Stimulated activated naive CD8-positive, alpha-beta T cell treated with anti-CD3 and anti-CD28 coated beads, Interleukin-15, Interleukin-2, amounts not matched to agents 100 ng/mL and 50 ng/mL, for 24 hours (primary cell): ENCODE data around the gene VWC2L.

ENCODE experiments used
- H3K27ac Mint-ChIP-seq: one replicate; pipeline ENCODE4 v1.8.0; 2021; ENCODE audit warnings: mild to moderate bottlenecking, mixed read lengths
- H3K27me3 Mint-ChIP-seq: one replicate; pipeline ENCODE4 v1.8.0; 2021; ENCODE audit warnings: mixed read lengths
- H3K36me3 Mint-ChIP-seq: one replicate; pipeline ENCODE4 v1.8.0; 2021; ENCODE audit warnings: low read depth, mixed read lengths
- H3K4me1 Mint-ChIP-seq: one replicate; pipeline ENCODE4 v1.8.0; 2021; ENCODE audit warnings: low read depth, mixed read lengths
- H3K4me3 Mint-ChIP-seq: one replicate; pipeline ENCODE4 v1.8.0; 2021; ENCODE audit warnings: mild to moderate bottlenecking, mixed read lengths
- H3K9me3 Mint-ChIP-seq: one replicate; pipeline ENCODE4 v1.8.0; 2021; ENCODE audit warnings: mixed read lengths

Gene VWC2L

DNA sequence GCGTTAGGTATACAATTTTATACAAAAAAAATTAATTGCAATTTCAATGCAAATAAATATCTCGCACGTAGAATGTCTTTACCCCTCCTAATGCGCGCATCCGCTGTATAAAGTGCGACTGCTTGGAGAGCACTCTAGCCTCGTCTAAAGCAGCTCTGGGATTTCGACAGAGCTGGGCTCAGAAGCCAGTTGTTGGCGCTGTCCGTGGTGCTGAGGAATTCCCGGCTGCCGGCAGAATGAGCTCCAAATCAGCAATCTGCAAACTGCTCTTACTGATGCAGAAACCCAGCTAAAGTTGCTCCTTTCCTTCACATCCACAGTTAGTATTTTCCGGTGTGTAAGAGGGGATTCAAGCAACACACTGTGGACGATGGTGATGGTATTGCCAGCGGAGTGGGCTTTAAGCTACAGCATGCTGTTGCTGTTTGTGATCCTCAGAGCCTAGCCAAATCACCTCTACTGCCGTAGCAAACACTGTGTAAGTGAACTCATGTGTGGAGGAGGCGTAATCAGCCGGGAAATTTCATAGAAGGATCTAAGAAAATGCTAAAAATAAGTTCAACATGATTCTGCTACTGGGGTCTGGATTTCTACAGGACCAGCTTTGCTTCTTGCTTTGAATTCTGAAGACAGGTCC lies at the start of gene VWC2L:
Gene VWC2L (plus strand): TSS at position 137 of the 637 bp plus-strand sequence. CDS start 3,140 bp downstream, outside the sequence.
- H3K4me1 Mint-ChIP-seq = no peaks in the 10 kb centered on the region
- H3K4me3 Mint-ChIP-seq = no peak within 1 kb of the TSS
- no peaks in the 10 kb centered on the region for H3K9me3 Mint-ChIP-seq
- no peaks in the 10 kb centered on the region for H3K36me3 Mint-ChIP-seq
- H3K27me3 Mint-ChIP-seq = no peaks in the 10 kb centered on the region
- no peak within 1 kb of the TSS for H3K27ac Mint-ChIP-seq

DNA sequence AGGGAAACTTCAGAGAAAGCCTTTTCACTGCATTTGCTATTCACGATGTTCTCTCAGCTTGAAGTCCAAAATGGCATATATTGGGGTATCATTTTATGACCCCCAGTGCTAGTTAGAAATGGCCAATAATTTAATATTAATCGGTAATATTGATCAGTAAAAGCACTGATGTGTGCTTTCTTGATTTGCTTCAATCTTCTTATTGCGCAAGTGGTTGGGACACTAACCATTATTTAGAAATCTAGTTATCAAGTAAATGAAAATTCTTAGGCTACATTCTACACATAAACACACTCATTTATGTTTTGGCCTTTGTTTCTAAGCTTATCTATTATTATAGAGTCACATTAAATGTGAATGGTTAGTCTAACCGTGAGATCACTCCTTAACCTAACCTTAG lies 49.7 kb upstream of the VWC2L start:
- H3K9me3 Mint-ChIP-seq = peaks cover 17% of the 10 kb centered on the region
- H3K27me3 Mint-ChIP-seq = no peaks in the 10 kb centered on the region
- H3K4me1 Mint-ChIP-seq = no peaks in the 10 kb centered on the region
- no peak overlapping the region for H3K4me3 Mint-ChIP-seq
- no peaks in the 10 kb centered on the region for H3K36me3 Mint-ChIP-seq
- H3K27ac Mint-ChIP-seq = no peak overlapping the region

DNA sequence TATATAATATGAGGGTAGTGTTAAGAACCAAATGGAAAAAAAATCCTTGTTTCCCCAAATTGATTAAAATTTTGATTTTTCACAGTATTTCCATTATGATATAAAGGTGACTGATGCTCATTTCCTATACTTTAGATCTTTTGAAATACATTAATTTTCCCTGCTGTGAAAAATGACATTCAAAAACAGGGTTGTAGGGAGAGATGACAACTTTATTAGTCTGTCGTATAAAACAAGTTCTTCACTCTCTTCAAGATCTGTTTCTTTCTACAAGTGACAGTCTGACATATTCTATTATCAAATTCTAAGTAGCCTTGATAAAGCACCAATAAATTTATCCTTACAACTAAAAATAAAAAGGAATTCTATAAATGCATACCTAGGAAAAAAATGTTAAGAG lies 45.3 kb upstream of the VWC2L start:
- H3K9me3 Mint-ChIP-seq = peaks cover 5% of the 10 kb centered on the region
- no peaks in the 10 kb centered on the region for H3K4me1 Mint-ChIP-seq
- no peaks in the 10 kb centered on the region for H3K36me3 Mint-ChIP-seq
- H3K27ac Mint-ChIP-seq = no peak overlapping the region
- no peaks in the 10 kb centered on the region for H3K27me3 Mint-ChIP-seq
- H3K4me3 Mint-ChIP-seq = no peak overlapping the region

DNA sequence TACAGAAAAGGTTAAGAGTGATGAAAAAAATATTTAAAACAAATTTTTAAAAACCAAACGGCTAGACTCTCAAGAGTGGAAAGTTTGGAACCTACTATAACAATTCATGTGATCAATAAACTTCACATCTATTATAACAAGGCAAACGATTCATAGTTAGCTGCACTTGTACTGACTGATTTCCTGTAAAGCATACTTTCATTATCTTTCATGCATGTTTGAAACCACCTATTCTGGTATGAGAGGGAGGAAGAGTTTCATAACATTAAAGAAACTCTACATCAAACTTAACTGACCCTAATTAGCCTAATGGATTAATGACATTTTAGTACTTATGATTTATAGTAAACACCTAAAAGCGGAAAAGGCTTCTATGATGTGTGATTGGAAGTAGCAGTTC lies 43.7 kb upstream of the VWC2L start:
- Mint-ChIP-seq H3K27ac (no peak overlapping the region), H3K36me3 (no peaks in the 10 kb centered on the region), H3K27me3 (peaks cover 3% of the 10 kb centered on the region), H3K9me3 (peaks cover 8% of the 10 kb centered on the region), H3K4me1 (no peaks in the 10 kb centered on the region), H3K4me3 (no peak overlapping the region)

DNA sequence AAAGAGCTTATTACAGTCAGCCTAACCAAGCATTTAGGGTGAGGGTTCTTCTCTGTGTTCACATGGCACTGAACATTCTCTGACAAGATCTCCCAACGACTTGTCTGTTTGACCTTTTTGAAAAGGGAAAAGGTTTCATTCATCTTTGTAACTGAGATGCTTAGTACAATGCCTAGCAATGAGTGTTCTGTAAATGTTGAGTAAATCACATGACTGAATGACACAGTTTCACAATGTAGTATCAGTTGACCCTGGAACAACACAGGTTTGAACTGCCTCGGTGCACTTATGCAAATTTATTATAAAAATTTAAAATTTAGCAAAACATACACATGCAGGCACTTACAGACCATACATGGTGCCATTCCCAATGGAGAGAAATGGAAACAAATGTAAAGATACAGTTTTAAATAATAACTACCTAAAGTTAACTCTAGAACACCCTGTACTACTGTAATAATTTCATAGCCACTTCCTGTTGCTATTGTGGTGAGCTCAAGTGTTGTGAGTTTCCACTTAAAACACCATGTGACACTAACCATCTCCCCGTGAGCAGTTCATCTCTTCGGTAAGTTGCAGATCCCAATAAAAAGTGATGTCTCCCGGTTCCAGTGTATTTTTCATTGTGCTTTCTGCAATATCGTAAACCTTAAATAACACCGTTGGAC lies 34.1 kb upstream of the VWC2L start:
- Mint-ChIP-seq H3K36me3 (no peaks in the 10 kb centered on the region), H3K9me3 (peaks cover 3% of the 10 kb centered on the region), H3K4me3 (no peak overlapping the region), H3K27ac (no peak overlapping the region), H3K4me1 (no peaks in the 10 kb centered on the region), H3K27me3 (peaks cover 6% of the 10 kb centered on the region)

DNA sequence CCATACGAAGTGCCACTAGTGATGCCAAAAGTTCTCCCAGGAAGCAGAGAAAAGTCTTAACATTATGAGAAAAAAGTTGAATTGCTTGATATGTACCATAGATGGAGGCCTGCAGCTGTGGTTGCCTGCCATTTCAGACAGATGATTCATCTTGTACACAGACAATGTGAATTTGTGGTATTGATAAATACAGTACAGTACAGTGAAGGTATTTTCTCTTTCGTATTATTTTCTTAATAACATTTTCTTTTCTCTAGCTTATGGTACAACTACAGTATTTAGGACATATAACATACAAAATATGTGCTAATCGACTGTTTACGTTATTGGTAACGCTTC lies 33.6 kb upstream of the VWC2L start:
- Mint-ChIP-seq H3K4me3 (no peak overlapping the region), H3K4me1 (no peaks in the 10 kb centered on the region), H3K9me3 (no peaks in the 10 kb centered on the region), H3K27ac (no peak overlapping the region), H3K36me3 (no peaks in the 10 kb centered on the region), H3K27me3 (peaks cover 4% of the 10 kb centered on the region)

DNA sequence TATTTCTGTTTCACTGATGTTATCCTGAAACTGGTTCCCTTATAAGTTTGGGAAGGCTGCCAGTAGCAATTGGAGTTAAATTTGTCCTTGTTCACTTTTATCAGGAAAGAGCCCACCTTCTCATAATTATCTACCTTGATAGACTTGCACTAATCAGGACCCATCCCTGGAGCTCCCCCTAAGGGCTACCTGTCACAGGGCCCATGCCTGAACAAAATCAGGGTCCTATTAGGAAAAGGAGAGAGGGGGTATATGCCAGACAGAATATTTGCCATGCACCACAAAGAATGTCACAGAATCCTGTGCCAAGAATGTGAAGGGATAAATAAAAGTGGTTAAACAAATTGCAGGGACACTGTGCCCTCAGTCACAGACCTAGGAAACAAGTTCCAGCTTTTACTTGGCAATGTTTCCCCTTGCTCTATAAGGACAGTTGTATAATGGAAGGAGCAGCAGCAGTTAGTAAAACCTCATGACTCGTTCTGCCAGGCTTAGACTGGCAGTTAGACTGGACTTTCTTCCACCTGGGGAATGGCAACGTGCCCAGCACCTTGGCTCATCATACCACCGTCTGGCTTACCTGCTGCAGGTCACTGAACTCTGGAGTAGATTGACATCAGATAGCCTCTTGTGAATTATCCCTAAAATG lies 32.3 kb upstream of the VWC2L start:
- H3K36me3 Mint-ChIP-seq = no peaks in the 10 kb centered on the region
- H3K4me1 Mint-ChIP-seq = no peaks in the 10 kb centered on the region
- no peak overlapping the region for H3K4me3 Mint-ChIP-seq
- no peak overlapping the region for H3K27ac Mint-ChIP-seq
- no peaks in the 10 kb centered on the region for H3K9me3 Mint-ChIP-seq
- H3K27me3 Mint-ChIP-seq = peaks cover 4% of the 10 kb centered on the region

DNA sequence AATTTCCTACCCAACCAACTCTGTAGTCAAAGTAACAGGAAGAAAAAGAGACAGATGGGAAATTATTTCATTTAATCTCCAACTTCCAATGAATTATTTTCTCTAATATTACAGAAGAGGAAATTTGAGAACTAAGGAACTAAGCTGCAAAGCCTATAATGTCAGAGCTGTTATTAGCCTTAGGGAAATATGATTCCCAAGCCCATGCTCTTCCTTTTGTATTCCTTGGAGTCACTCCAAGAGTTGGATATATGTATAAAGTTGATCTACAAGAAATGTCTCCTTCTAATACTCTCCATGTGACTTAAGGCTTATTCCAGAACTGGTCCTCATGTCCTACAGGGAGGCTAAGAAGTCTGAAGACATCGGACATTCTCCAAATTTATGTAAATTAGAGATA lies 31.6 kb upstream of the VWC2L start:
- no peaks in the 10 kb centered on the region for H3K27me3 Mint-ChIP-seq
- H3K9me3 Mint-ChIP-seq = no peaks in the 10 kb centered on the region
- H3K4me1 Mint-ChIP-seq = no peaks in the 10 kb centered on the region
- H3K27ac Mint-ChIP-seq = no peak overlapping the region
- no peaks in the 10 kb centered on the region for H3K36me3 Mint-ChIP-seq
- H3K4me3 Mint-ChIP-seq = no peak overlapping the region

DNA sequence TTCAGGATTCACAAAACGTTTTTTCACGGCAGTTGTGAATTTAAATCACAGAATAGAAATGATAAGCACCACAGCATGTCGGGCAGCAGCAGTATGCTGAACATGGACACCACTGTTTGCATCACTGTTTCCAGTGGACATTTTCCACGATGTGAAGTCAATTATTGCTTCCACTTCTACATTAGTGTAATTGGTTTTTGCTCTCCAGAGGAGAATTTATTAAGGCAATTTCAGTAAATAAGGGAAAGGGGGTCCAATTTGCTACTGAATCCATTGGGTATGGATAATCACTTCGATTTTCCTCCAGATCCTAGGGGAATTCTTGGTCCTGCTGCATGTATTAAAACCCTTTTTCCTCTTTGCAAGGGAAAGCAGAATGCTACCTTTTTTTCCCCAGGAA lies 30.2 kb upstream of the VWC2L start:
- Mint-ChIP-seq H3K36me3 (no peaks in the 10 kb centered on the region), H3K27me3 (no peaks in the 10 kb centered on the region), H3K27ac (no peak overlapping the region), H3K4me3 (no peak overlapping the region), H3K4me1 (no peaks in the 10 kb centered on the region), H3K9me3 (no peaks in the 10 kb centered on the region)

DNA sequence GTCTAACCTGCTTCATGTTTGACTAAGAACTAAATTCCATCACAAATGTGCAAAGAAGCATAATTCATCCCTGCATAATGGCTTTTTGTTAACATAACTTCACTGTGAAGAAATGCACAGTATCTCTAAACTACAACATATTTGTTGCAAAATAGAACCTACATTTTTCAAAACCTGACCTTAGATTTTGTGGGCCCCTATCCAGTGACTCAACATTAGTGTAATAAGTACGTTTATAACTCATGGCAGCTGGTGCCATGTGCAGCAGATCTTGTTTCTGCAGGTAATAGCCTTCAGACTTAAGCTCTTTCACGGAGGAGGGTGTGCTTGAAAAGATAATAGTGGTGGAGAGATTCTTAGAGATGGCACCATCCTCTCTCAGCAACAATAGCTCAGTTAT lies 28.6 kb upstream of the VWC2L start:
- Mint-ChIP-seq H3K27ac (no peak overlapping the region), H3K9me3 (no peaks in the 10 kb centered on the region), H3K36me3 (no peaks in the 10 kb centered on the region), H3K4me1 (no peaks in the 10 kb centered on the region), H3K27me3 (no peaks in the 10 kb centered on the region), H3K4me3 (no peak overlapping the region)

DNA sequence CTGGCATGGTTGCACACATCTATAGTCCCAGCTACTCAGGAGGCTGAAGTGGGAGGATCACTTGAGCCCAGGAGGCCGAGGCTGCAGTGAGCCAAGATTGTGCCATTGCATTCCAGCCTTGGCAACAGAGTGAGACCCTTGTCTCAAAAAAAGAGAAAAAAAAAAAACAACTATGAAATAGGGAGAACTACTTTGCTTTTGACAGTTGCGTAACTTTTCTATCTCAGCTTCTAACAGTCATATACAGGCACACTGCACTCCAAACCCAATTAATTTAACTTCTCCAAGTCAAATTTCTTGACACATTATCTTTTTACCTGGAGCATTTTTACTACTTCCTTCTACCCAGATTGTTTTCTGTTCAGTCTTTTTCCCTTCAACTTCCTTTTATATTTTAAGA lies 24.1 kb upstream of the VWC2L start:
- Mint-ChIP-seq H3K36me3 (no peaks in the 10 kb centered on the region), H3K27ac (no peak overlapping the region), H3K9me3 (no peaks in the 10 kb centered on the region), H3K4me3 (no peak overlapping the region), H3K27me3 (no peaks in the 10 kb centered on the region), H3K4me1 (no peaks in the 10 kb centered on the region)

DNA sequence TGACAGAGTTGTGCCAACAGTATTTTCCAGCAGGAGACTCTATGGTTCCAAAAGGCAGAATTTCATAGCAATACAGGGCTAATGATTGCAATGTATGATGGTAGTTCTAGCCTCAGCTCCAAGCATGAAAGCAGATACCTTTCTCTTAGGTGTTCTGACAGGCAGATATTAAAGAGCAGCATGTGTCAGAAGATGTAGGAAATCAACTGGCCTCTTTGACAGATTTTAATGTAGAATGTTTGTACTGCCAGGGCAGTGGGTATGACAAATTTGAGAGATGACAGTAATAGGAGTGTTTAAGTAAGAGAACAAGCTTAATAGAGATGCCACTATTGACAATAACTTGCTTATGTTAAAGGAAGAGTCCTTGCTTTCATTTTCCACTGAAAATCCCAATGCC lies 21.5 kb upstream of the VWC2L start:
- Mint-ChIP-seq H3K4me3 (no peak overlapping the region), H3K36me3 (no peaks in the 10 kb centered on the region), H3K4me1 (no peaks in the 10 kb centered on the region), H3K27ac (no peak overlapping the region), H3K27me3 (no peaks in the 10 kb centered on the region), H3K9me3 (no peaks in the 10 kb centered on the region)

DNA sequence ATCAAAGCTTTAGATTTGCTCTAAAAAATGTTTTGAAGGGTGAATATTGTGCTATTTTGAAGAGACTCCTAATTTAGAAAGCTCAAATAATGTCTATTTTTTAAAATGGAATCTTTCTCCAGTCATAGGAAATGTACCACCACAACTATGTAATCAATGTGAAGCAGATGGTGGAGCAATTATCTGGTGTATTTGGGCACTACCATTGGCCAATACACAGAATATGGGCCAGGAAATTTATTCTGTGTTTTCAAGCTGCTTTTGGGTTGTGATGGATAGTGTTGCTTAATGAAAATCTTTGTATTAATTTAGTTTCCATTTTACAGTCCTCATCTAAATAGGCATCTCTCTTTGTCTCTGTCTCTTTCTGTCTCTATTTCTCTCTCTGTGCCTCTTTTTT lies 17.1 kb upstream of the VWC2L start:
- H3K9me3 Mint-ChIP-seq = no peaks in the 10 kb centered on the region
- H3K4me1 Mint-ChIP-seq = no peaks in the 10 kb centered on the region
- no peak overlapping the region for H3K27ac Mint-ChIP-seq
- H3K4me3 Mint-ChIP-seq = no peak overlapping the region
- H3K27me3 Mint-ChIP-seq = no peaks in the 10 kb centered on the region
- H3K36me3 Mint-ChIP-seq = no peaks in the 10 kb centered on the region

DNA sequence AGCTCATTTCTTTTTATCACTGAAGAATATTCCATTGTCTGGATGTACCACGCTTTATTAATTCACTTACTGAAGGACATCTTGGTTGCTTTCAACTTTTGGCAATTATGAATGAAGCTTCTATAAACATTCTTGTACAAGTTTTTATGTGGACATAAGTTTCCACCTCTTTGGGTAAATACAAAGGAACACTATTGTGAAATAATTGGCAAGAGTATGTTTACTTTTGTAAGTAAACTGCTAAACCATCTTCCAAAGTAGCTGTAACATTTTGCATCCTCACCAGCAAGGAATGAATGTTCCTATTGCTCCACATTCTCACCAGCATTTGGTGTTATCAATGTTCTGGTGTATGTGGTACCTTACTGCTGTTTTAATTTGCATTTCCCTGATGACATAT lies 15.8 kb upstream of the VWC2L start:
- no peaks in the 10 kb centered on the region for H3K27me3 Mint-ChIP-seq
- H3K27ac Mint-ChIP-seq = no peak overlapping the region
- no peaks in the 10 kb centered on the region for H3K4me1 Mint-ChIP-seq
- H3K36me3 Mint-ChIP-seq = no peaks in the 10 kb centered on the region
- no peak overlapping the region for H3K4me3 Mint-ChIP-seq
- no peaks in the 10 kb centered on the region for H3K9me3 Mint-ChIP-seq

DNA sequence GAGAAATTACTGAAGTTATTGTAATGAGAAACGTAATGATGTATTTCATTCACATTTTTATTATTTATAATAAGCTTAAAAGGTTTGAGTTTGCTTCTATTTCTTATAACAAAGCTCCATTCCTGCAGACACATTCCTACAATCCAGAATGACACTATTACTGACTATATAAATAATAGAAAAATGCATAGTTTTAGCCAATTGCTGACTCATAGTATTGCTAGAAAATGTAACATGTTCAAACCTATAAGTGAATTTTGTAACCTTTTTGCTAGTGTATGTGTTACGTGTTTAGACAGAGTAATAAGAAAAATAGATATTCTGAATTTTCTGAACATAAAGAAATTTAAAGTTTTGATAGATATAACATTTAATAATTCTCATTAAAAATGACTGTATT lies 9.3 kb upstream of the VWC2L start:
- H3K27me3 Mint-ChIP-seq = no peaks in the 10 kb centered on the region
- no peaks in the 10 kb centered on the region for H3K36me3 Mint-ChIP-seq
- no peaks in the 10 kb centered on the region for H3K4me1 Mint-ChIP-seq
- H3K4me3 Mint-ChIP-seq = no peak overlapping the region
- no peaks in the 10 kb centered on the region for H3K9me3 Mint-ChIP-seq
- no peak overlapping the region for H3K27ac Mint-ChIP-seq
